HL-60 (cell line): Measurements from ENCODE around the gene SMARCB1.

ENCODE experiments used
- DNase-seq, 2 experiments: peaks; one replicate each; pipeline ENCODE4 v3.0.0-alpha.2; 2010 to 2020; ENCODE audit warnings: low read depth in 1 of 2, low spot score in 1 of 2
- H3K27ac ChIP-seq: fragments of 250-450 bp; sonication (Bioruptor Pico); replicated peaks from 2 replicates; pipeline ENCODE4 v1.5.1; 2020; ENCODE audit warnings: mild to moderate bottlenecking, moderate library complexity
- H3K27me3 ChIP-seq: fragments of 250-450 bp; sonication (Bioruptor Pico); 2 replicates; pipeline ENCODE4 v1.5.1; 2021; ENCODE audit warnings: mild to moderate bottlenecking, moderate library complexity; ENCODE audit not compliant: insufficient read depth, poor library complexity, severe bottlenecking
- H3K4me3 ChIP-seq: replicated peaks from 2 replicates; pipeline ENCODE4 v1.5.1; 2011; ENCODE audit warnings: mild to moderate bottlenecking, control low read depth, low read length; ENCODE audit not compliant: insufficient read depth
- GABPA ChIP-seq: IDR thresholded peaks from 2 replicates; pipeline ENCODE4 v1.6.1; 2012; ENCODE audit warnings: low read depth
- POLR2AphosphoS5 ChIP-seq: IDR thresholded peaks from 2 replicates; pipeline ENCODE4 v1.6.1; 2012; ENCODE audit warnings: low read depth
- SPI1 ChIP-seq: IDR thresholded peaks from 2 replicates; pipeline ENCODE4 v1.6.1; 2012; ENCODE audit warnings: low read depth, mild to moderate bottlenecking, borderline replicate concordance
- TF ChIP-seq, protein P1 (sequence below): IDR thresholded peaks from 2 replicates; pipeline ENCODE4 v1.6.1; 2012; ENCODE audit warnings: low read depth; ENCODE audit not compliant: insufficient replicate concordance
- TF ChIP-seq, protein P2 (sequence below): IDR thresholded peaks from one replicate; pipeline ENCODE4 v1.5.1; 2011; ENCODE audit warnings: low read length, control low read depth, inconsistent platforms; ENCODE audit not compliant: insufficient read depth

The SMARCB1 gene

DNA sequence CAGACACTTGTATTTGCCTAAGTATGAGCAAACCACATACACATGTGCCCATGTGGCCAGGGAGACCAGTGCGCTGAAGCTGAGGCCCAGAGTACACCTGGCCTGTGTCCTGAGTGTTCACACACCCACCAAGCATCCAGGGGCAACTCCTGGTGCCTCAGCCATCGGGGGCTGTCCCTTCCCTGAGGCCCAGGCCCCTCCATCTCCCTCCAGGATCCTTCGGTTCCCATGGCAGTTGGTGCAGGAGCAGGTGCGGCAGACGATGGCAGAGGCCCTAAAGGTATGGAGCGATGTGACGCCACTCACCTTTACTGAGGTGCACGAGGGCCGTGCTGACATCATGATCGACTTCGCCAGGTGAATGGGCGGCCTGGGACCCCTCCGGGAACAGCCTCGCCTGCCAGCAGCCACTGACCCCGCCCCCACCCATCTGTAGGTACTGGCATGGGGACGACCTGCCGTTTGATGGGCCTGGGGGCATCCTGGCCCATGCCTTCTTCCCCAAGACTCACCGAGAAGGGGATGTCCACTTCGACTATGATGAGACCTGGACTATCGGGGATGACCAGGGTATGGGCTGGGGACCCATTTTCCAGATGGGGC lies 6.5 kb upstream of the SMARCB1 start:
- Histone ChIP-seq H3K4me3 (no peak overlapping the region), H3K27me3 (no peaks in the 10 kb centered on the region), H3K27ac (no peak overlapping the region)
- DNase-seq = no peak
- TF ChIP-seq, protein P1, sequence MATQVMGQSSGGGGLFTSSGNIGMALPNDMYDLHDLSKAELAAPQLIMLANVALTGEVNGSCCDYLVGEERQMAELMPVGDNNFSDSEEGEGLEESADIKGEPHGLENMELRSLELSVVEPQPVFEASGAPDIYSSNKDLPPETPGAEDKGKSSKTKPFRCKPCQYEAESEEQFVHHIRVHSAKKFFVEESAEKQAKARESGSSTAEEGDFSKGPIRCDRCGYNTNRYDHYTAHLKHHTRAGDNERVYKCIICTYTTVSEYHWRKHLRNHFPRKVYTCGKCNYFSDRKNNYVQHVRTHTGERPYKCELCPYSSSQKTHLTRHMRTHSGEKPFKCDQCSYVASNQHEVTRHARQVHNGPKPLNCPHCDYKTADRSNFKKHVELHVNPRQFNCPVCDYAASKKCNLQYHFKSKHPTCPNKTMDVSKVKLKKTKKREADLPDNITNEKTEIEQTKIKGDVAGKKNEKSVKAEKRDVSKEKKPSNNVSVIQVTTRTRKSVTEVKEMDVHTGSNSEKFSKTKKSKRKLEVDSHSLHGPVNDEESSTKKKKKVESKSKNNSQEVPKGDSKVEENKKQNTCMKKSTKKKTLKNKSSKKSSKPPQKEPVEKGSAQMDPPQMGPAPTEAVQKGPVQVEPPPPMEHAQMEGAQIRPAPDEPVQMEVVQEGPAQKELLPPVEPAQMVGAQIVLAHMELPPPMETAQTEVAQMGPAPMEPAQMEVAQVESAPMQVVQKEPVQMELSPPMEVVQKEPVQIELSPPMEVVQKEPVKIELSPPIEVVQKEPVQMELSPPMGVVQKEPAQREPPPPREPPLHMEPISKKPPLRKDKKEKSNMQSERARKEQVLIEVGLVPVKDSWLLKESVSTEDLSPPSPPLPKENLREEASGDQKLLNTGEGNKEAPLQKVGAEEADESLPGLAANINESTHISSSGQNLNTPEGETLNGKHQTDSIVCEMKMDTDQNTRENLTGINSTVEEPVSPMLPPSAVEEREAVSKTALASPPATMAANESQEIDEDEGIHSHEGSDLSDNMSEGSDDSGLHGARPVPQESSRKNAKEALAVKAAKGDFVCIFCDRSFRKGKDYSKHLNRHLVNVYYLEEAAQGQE = no peak
- no peak for TF ChIP-seq POLR2AphosphoS5
- TF ChIP-seq SPI1 = no peak

DNA sequence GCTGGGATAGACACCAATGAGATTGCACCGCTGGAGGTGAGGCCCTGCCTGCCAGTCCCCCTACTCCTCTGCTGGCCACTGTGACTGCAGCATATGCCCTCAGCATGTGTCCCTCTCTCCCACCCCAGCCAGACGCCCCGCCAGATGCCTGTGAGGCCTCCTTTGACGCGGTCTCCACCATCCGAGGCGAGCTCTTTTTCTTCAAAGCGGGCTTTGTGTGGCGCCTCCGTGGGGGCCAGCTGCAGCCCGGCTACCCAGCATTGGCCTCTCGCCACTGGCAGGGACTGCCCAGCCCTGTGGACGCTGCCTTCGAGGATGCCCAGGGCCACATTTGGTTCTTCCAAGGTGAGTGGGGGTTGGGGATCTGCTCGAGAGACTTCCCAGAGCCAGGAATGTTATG lies 5.7 kb upstream of the SMARCB1 start:
- Histone ChIP-seq H3K27me3 (no peaks in the 10 kb centered on the region), H3K4me3 (no peak overlapping the region), H3K27ac (no peak overlapping the region)
- no peak for DNase-seq
- TF ChIP-seq SPI1 (no peak), POLR2AphosphoS5 (no peak), GABPA (no peak)
- TF ChIP-seq, protein P1 = no peak
- TF ChIP-seq, protein P2, sequence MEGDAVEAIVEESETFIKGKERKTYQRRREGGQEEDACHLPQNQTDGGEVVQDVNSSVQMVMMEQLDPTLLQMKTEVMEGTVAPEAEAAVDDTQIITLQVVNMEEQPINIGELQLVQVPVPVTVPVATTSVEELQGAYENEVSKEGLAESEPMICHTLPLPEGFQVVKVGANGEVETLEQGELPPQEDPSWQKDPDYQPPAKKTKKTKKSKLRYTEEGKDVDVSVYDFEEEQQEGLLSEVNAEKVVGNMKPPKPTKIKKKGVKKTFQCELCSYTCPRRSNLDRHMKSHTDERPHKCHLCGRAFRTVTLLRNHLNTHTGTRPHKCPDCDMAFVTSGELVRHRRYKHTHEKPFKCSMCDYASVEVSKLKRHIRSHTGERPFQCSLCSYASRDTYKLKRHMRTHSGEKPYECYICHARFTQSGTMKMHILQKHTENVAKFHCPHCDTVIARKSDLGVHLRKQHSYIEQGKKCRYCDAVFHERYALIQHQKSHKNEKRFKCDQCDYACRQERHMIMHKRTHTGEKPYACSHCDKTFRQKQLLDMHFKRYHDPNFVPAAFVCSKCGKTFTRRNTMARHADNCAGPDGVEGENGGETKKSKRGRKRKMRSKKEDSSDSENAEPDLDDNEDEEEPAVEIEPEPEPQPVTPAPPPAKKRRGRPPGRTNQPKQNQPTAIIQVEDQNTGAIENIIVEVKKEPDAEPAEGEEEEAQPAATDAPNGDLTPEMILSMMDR = no peak

DNA sequence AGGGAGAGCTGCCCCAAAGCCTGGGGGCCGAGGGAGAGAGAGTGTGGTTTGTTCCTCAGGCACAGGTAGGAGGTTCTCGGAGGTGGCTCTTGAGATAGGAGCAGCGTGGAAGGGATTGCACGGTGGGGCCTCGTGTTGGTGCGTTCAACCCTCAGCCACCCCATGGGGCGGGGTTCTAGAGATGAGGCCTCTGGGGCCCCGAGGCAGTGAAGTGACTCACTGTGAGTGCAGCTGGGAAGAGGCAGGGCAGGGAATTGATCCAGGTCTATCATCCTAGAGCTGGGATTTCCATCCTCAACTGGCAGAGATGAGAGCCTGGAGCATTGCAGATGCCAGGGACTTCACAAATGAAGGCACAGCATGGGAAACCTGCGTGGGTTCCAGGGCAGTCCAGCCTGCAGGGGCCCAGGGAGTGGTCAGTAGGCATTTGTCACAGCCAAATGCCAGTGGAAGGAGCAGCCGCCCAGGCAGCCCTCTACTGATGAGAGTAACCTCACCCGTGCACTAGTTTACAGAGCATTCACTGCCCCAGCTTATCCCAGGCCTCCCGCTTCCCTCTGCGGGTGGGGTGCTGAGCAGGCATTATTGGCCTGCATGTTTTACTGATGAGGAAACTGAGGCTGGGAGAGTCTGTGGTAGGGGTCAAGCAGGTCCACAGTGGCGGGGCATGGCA lies 5.1 kb upstream of the SMARCB1 start:
- TF ChIP-seq SPI1 (no peak), POLR2AphosphoS5 (no peak), GABPA (no peak)
- TF ChIP-seq, protein P2 = no peak
- TF ChIP-seq, protein P1 = no peak
- Histone ChIP-seq H3K4me3 (no peak overlapping the region), H3K27me3 (no peaks in the 10 kb centered on the region), H3K27ac (no peak overlapping the region)
- DNase-seq = no peak
